DND-41 (cell line): Measurements from ENCODE around the gene ENO2.

ENCODE experiments used
- CTCF ChIP-seq: IDR thresholded peaks from 2 replicates; pipeline ENCODE4 v1.5.1; 2012; ENCODE audit warnings: borderline replicate concordance, low read length, moderate library complexity, mild to moderate bottlenecking; ENCODE audit not compliant: poor library complexity, severe bottlenecking; ENCODE audit errors: extremely low read depth
- EZH2 ChIP-seq: IDR thresholded peaks from 3 replicates; pipeline ENCODE4 v1.6.1; 2012; ENCODE audit warnings: borderline replicate concordance, low read depth, mild to moderate bottlenecking, moderate library complexity, low read length, inconsistent platforms; ENCODE audit not compliant: severe bottlenecking

GRCh38 chr12:6902448-6902847 lies 11.9 kb upstream of the ENO2 start:
- TF ChIP-seq CTCF, result no peak
- no peak for TF ChIP-seq EZH2
